HEK293 (cell line): Measurements from ENCODE around the gene TGFB3.

Experiments
- CTCF ChIA-PET: fragments of 350-600 bp; formaldehyde crosslinking; extraction: SDS; loops from one replicate; lab custom pipeline; 2021; ENCODE audit warnings: antibody characterized with exemption; lab: Yijun Ruan, JAX
- POLR2A ChIA-PET: fragments of 300-600 bp; formaldehyde crosslinking; extraction: SDS; loops from one replicate; lab custom pipeline; 2020; ENCODE audit warnings: antibody characterized with exemption, inconsistent platforms; lab: Yijun Ruan, JAX
- H3K27ac ChIP-seq: fragments of 200-500 bp; sonication (Bioruptor generic); 2 replicates; pipeline ENCODE4 v1.5.1; 2014; ENCODE audit warnings: low read depth, low read length, control low read depth, inconsistent platforms; ENCODE audit errors: extremely low read depth
- H3K36me3 ChIP-seq, 2 experiments: fragments of 200-500 bp in 1 of 2; sonication (Bioruptor generic) in 1 of 2; 1 replicate in 1 of 2; 2 replicates in 1 of 2; pipeline ENCODE4 v1.5.1; 2014 to 2017; ENCODE audit warnings: inconsistent platforms in 2 of 2, low read length in 2 of 2; ENCODE audit not compliant: control insufficient read depth in 2 of 2, insufficient read depth in 1 of 2
- H3K4me1 ChIP-seq: fragments of 200-500 bp; sonication (Bioruptor generic); 2 replicates; pipeline ENCODE4 v1.5.1; 2014; ENCODE audit warnings: mild to moderate bottlenecking, low read length, inconsistent platforms; ENCODE audit not compliant: control insufficient read depth, insufficient read depth
- H3K4me3 ChIP-seq: 2 replicates; pipeline ENCODE4 v1.5.1; 2011; ENCODE audit warnings: low read depth, mild to moderate bottlenecking, control low read depth, low read length, moderate library complexity
- H3K9me3 ChIP-seq: fragments of 200-500 bp; sonication (Bioruptor generic); 2 replicates; pipeline ENCODE4 v1.5.1; 2014; ENCODE audit warnings: low read depth, low read length, inconsistent platforms; ENCODE audit not compliant: control insufficient read depth, insufficient read depth
- GLIS1 ChIP-seq: fragments of 450-650 bp; formaldehyde crosslinking; IDR thresholded peaks from 2 replicates; pipeline ENCODE4 v1.5.1; 2016; ENCODE audit warnings: missing biosample characterization, missing genetic modification characterization
- GLIS2 ChIP-seq: fragments of 450-650 bp; formaldehyde crosslinking; IDR thresholded peaks from 2 replicates; pipeline ENCODE4 v1.5.1; 2016; ENCODE audit warnings: missing biosample characterization, missing genetic modification characterization
- HOXC10 ChIP-seq: sonication (generic); formaldehyde crosslinking; IDR thresholded peaks from 2 replicates; pipeline ENCODE4 v1.8.1; 2023; ENCODE audit warnings: mild to moderate bottlenecking, missing genetic modification reagents
- KLF7 ChIP-seq: fragments of 450-650 bp; formaldehyde crosslinking; IDR thresholded peaks from 2 replicates; pipeline ENCODE4 v1.5.1; 2016; ENCODE audit warnings: missing biosample characterization, missing genetic modification characterization, borderline replicate concordance
- KLF9 ChIP-seq: fragments of 450-650 bp; formaldehyde crosslinking; IDR thresholded peaks from 2 replicates; pipeline ENCODE4 v1.5.1; 2016; ENCODE audit warnings: missing biosample characterization, missing genetic modification characterization, low read depth
- MEIS1 ChIP-seq: sonication (generic); formaldehyde crosslinking; IDR thresholded peaks from 2 replicates; pipeline ENCODE4 v1.8.1; 2022; ENCODE audit warnings: missing genetic modification reagents, mild to moderate bottlenecking, borderline replicate concordance
- OVOL3 ChIP-seq: fragments of 450-650 bp; formaldehyde crosslinking; IDR thresholded peaks from 2 replicates; pipeline ENCODE4 v1.5.1; 2016; ENCODE audit warnings: missing biosample characterization, missing genetic modification characterization
- SALL2 ChIP-seq: fragments of 450-650 bp; formaldehyde crosslinking; IDR thresholded peaks from 2 replicates; pipeline ENCODE4 v1.5.0; 2017; ENCODE audit warnings: missing biosample characterization, mild to moderate bottlenecking, missing genetic modification characterization, borderline replicate concordance
- TCF7L2 ChIP-seq: IDR thresholded peaks from 2 replicates; pipeline ENCODE4 v1.6.1; 2011; ENCODE audit warnings: low read depth, mild to moderate bottlenecking, inconsistent platforms, low read length, moderate library complexity, borderline replicate concordance
- YY2 ChIP-seq: fragments of 450-650 bp; formaldehyde crosslinking; IDR thresholded peaks from 2 replicates; pipeline ENCODE4 v1.5.1; 2016; ENCODE audit warnings: missing biosample characterization, missing genetic modification characterization
- ZBTB1 ChIP-seq: fragments of 450-650 bp; formaldehyde crosslinking; IDR thresholded peaks from 2 replicates; pipeline ENCODE4 v1.5.1; 2016; ENCODE audit warnings: missing biosample characterization, missing genetic modification characterization
- ZBTB8A ChIP-seq: fragments of 450-650 bp; formaldehyde crosslinking; IDR thresholded peaks from 2 replicates; pipeline ENCODE4 v1.5.1; 2016; ENCODE audit warnings: missing biosample characterization, missing genetic modification characterization
- ZFP3 ChIP-seq: fragments of 450-650 bp; formaldehyde crosslinking; IDR thresholded peaks from 2 replicates; pipeline ENCODE4 v1.5.1; 2016; ENCODE audit warnings: low read depth, missing biosample characterization, missing genetic modification characterization
- ZFP41 ChIP-seq: fragments of 450-650 bp; formaldehyde crosslinking; IDR thresholded peaks from 2 replicates; pipeline ENCODE4 v1.5.1; 2016; ENCODE audit warnings: missing biosample characterization, missing genetic modification characterization, borderline replicate concordance
- ZIC2 ChIP-seq: fragments of 450-650 bp; formaldehyde crosslinking; IDR thresholded peaks from 2 replicates; pipeline ENCODE4 v1.5.1; 2016; ENCODE audit warnings: missing biosample characterization, missing genetic modification characterization
- ZNF2 ChIP-seq: fragments of 450-650 bp; formaldehyde crosslinking; IDR thresholded peaks from 2 replicates; pipeline ENCODE4 v1.5.1; 2016; ENCODE audit warnings: missing biosample characterization, missing genetic modification characterization
- ZNF530 ChIP-seq: fragments of 450-650 bp; formaldehyde crosslinking; IDR thresholded peaks from 2 replicates; pipeline ENCODE4 v1.5.1; 2016; ENCODE audit warnings: low read depth, missing biosample characterization, missing genetic modification characterization
- ZNF571 ChIP-seq: fragments of 450-650 bp; formaldehyde crosslinking; IDR thresholded peaks from 2 replicates; pipeline ENCODE4 v1.5.0; 2017; ENCODE audit warnings: missing biosample characterization, missing genetic modification characterization
- ZNF596 ChIP-seq: fragments of 450-650 bp; IDR thresholded peaks from 2 replicates; pipeline ENCODE4 v1.5.0; 2018; ENCODE audit warnings: missing biosample characterization, mild to moderate bottlenecking, missing genetic modification characterization, moderate library complexity
- ZNF623 ChIP-seq: fragments of 450-650 bp; formaldehyde crosslinking; IDR thresholded peaks from 2 replicates; pipeline ENCODE4 v1.5.1; 2016; ENCODE audit warnings: missing biosample characterization, missing genetic modification characterization
- ZNF626 ChIP-seq: fragments of 450-650 bp; sonication (Bioruptor Pico); formaldehyde crosslinking; IDR thresholded peaks from 2 replicates; pipeline ENCODE4 v1.5.1; 2018; ENCODE audit warnings: missing biosample characterization, missing genetic modification characterization, inconsistent platforms
- ZNF76 ChIP-seq: fragments of 450-650 bp; formaldehyde crosslinking; IDR thresholded peaks from 2 replicates; pipeline ENCODE4; 2016; ENCODE audit warnings: low read depth, missing biosample characterization, missing genetic modification characterization, borderline replicate concordance
- ZNF843 ChIP-seq: fragments of 450-650 bp; formaldehyde crosslinking; IDR thresholded peaks from 2 replicates; pipeline ENCODE4 v1.5.1; 2016; ENCODE audit warnings: missing biosample characterization, missing genetic modification characterization
- TF ChIP-seq, protein P1 (sequence below): fragments of 450-650 bp; formaldehyde crosslinking; IDR thresholded peaks from 2 replicates; pipeline ENCODE4 v1.5.1; 2017; ENCODE audit warnings: missing biosample characterization, missing genetic modification characterization
- TF ChIP-seq, protein P2 (sequence below): fragments of 450-650 bp; formaldehyde crosslinking; IDR thresholded peaks from 2 replicates; pipeline ENCODE4 v1.5.1; 2016; ENCODE audit warnings: missing biosample characterization, missing genetic modification characterization, low read depth
- TF ChIP-seq, protein P3 (sequence below): fragments of 450-650 bp; formaldehyde crosslinking; IDR thresholded peaks from 2 replicates; pipeline ENCODE4 v1.5.1; 2016; ENCODE audit warnings: missing biosample characterization, missing genetic modification characterization
- TF ChIP-seq, protein P4 (sequence below): fragments of 450-650 bp; IDR thresholded peaks from 2 replicates; pipeline ENCODE4 v1.5.1; 2018; ENCODE audit warnings: missing biosample characterization, missing genetic modification characterization

Gene TGFB3

DNA sequence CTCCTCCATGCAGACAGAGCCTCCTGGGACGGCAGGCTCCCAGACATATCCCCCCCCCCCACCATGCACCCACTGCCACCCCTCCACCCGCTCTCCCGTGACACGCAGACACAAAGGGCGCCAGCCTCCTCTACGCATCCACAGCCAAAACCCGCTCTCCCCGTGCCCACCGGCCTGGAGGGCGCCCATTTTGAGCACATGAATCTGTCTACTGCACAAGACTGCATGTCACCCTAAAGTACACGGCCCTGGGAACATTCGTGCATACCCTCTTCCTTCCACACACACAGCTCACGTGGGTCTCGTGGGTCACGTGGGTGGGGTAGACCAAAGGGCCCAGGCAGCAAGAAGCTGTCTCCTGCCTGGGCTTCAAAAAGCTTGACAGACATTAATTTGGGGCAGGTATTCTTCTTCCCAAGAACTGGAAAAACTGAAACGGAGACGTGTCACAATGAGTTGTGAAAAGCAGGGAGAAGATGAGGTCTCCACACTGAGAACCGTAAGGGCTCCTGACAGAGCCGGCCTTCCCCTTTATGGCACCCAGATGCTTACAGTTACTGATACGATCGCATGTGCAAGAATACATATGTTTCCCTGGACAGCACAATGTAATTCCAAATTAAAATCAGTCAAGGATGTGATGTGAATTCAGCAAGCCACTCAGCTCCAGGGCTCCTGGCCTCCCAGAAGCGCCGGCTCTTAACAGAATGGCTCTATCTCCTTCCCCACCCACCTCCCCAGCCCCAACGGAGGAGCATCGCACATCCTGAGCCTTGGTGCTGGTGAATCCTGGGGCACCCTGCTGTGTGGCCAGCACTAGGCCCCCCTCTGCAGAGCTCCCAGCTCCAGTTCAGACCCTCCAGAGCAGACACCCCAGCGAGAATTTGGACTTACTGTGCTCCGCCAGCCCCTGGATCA, 1.9 kb downstream of the TGFB3 start:
- TF ChIP-seq, protein P1, sequence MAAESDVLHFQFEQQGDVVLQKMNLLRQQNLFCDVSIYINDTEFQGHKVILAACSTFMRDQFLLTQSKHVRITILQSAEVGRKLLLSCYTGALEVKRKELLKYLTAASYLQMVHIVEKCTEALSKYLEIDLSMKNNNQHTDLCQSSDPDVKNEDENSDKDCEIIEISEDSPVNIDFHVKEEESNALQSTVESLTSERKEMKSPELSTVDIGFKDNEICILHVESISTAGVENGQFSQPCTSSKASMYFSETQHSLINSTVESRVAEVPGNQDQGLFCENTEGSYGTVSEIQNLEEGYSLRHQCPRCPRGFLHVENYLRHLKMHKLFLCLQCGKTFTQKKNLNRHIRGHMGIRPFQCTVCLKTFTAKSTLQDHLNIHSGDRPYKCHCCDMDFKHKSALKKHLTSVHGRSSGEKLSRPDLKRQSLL (tag by site-specific recombination), result peak; percentile 14; the same call in 1 of the 2 replicates
- TF ChIP-seq ZNF596 (tag by site-specific recombination), result no peak
- H3K9me3 ChIP-seq, result no peaks in the 10 kb centered on the region
- no peaks in the 10 kb centered on the region for H3K36me3 ChIP-seq
- H3K4me3 ChIP-seq, result no peak overlapping the region
- H3K4me1 ChIP-seq, result peaks cover 7% of the 10 kb centered on the region
- no peak overlapping the region for H3K27ac ChIP-seq
- ChIA-PET POLR2A (interaction anchor here (0.7 to 2.1 kb wide), 2 partner anchors 271 to 319 kb away, joined by 4 to 6 read pairs; partner anchors contain the start of genes ERG28 and TTLL5), CTCF (interaction anchor here (0.6 to 11.4 kb wide), 23 partner anchors 11 to 544 kb away, joined by 3 to 259 read pairs (median 3); partner anchors contain the start of genes ERG28, FLVCR2 and TTLL5)

DNA sequence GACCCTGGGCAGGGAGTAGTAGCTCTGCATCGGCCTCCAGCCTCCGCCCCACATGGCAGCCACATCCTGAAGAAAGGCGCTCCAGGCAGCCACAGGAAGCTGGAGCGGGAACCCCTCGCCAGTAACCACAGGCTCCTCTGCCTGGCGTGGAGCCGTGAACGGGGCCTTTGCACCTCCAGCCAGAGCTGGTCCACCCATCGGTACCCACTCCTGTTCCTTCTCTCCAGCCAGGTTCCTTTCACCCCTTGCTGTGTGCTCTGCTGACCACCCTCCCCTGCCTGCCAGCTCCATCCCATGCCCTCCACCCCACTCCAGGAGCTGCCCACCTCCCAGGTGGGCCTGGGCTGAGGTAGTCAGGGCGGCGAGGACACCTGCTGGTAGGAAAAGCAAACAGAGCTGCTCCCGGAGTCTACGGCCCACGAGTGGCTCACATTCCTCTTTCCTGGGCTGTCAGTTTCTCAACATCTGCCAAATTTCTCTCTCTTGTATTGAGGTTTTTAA, 2.7 kb downstream of the TGFB3 start:
- H3K4me3 ChIP-seq, result no peak overlapping the region
- H3K36me3 ChIP-seq, result no peaks in the 10 kb centered on the region
- no peaks in the 10 kb centered on the region for H3K9me3 ChIP-seq
- ChIA-PET CTCF (interaction anchor here (0.6 to 11.4 kb wide), 24 partner anchors 10 to 545 kb away, joined by 3 to 259 read pairs (median 3); no protein-coding TSS in a partner anchor), POLR2A (interaction anchor here (0.6 to 2.1 kb wide), 2 partner anchors 270 to 318 kb away, joined by 3 to 6 read pairs; partner anchors contain the start of gene TTLL5)
- peaks cover 7% of the 10 kb centered on the region for H3K4me1 ChIP-seq
- no peak overlapping the region for H3K27ac ChIP-seq
- peak; percentile 89 for TF ChIP-seq ZNF2 (tag by site-specific recombination)
- no peak for TF ChIP-seq SALL2 (tag by site-specific recombination)
- TF ChIP-seq ZFP3 (tag by site-specific recombination), result no peak
- TF ChIP-seq ZIC2 (tag by site-specific recombination), result peak; percentile 77
- TF ChIP-seq KLF7 (tag by site-specific recombination), result no peak
- no peak for TF ChIP-seq ZFP41 (tag by site-specific recombination)
- TF ChIP-seq ZBTB1, result no peak
- TF ChIP-seq GLIS2, result peak; percentile 46
- peak; percentile 68 for TF ChIP-seq GLIS1 (tag by site-specific recombination)
- TF ChIP-seq ZNF623 (tag by site-specific recombination), result peak; percentile 90
- no peak for TF ChIP-seq TCF7L2
- TF ChIP-seq OVOL3 (tag by site-specific recombination), result no peak
- TF ChIP-seq ZNF843 (tag by site-specific recombination), result no peak
- no peak for TF ChIP-seq ZNF530 (tag by site-specific recombination)
- TF ChIP-seq, protein P2, sequence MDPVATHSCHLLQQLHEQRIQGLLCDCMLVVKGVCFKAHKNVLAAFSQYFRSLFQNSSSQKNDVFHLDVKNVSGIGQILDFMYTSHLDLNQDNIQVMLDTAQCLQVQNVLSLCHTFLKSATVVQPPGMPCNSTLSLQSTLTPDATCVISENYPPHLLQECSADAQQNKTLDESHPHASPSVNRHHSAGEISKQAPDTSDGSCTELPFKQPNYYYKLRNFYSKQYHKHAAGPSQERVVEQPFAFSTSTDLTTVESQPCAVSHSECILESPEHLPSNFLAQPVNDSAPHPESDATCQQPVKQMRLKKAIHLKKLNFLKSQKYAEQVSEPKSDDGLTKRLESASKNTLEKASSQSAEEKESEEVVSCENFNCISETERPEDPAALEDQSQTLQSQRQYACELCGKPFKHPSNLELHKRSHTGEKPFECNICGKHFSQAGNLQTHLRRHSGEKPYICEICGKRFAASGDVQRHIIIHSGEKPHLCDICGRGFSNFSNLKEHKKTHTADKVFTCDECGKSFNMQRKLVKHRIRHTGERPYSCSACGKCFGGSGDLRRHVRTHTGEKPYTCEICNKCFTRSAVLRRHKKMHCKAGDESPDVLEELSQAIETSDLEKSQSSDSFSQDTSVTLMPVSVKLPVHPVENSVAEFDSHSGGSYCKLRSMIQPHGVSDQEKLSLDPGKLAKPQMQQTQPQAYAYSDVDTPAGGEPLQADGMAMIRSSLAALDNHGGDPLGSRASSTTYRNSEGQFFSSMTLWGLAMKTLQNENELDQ (tag by site-specific recombination), result no peak
- TF ChIP-seq ZNF571 (tag by site-specific recombination), result no peak
- no peak for TF ChIP-seq MEIS1 (CRISPR knock-in tag)
- TF ChIP-seq, protein P3, sequence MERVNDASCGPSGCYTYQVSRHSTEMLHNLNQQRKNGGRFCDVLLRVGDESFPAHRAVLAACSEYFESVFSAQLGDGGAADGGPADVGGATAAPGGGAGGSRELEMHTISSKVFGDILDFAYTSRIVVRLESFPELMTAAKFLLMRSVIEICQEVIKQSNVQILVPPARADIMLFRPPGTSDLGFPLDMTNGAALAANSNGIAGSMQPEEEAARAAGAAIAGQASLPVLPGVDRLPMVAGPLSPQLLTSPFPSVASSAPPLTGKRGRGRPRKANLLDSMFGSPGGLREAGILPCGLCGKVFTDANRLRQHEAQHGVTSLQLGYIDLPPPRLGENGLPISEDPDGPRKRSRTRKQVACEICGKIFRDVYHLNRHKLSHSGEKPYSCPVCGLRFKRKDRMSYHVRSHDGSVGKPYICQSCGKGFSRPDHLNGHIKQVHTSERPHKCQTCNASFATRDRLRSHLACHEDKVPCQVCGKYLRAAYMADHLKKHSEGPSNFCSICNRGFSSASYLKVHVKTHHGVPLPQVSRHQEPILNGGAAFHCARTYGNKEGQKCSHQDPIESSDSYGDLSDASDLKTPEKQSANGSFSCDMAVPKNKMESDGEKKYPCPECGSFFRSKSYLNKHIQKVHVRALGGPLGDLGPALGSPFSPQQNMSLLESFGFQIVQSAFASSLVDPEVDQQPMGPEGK (tag by site-specific recombination), result no peak
- TF ChIP-seq, protein P4, sequence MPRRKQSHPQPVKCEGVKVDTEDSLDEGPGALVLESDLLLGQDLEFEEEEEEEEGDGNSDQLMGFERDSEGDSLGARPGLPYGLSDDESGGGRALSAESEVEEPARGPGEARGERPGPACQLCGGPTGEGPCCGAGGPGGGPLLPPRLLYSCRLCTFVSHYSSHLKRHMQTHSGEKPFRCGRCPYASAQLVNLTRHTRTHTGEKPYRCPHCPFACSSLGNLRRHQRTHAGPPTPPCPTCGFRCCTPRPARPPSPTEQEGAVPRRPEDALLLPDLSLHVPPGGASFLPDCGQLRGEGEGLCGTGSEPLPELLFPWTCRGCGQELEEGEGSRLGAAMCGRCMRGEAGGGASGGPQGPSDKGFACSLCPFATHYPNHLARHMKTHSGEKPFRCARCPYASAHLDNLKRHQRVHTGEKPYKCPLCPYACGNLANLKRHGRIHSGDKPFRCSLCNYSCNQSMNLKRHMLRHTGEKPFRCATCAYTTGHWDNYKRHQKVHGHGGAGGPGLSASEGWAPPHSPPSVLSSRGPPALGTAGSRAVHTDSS (tag by site-specific recombination), result no peak
- TF ChIP-seq ZBTB8A (tag by site-specific recombination), result no peak
- no peak for TF ChIP-seq ZNF626 (tag by site-specific recombination)
- no peak for TF ChIP-seq KLF9 (tag by site-specific recombination)
- TF ChIP-seq HOXC10, result no peak
- TF ChIP-seq YY2, result no peak
- no peak for TF ChIP-seq ZNF76 (tag by site-specific recombination)
